Measurements from ENCODE around the gene VWA5B1. TPM values are rescaled to one million over a fixed set of nuclear protein-coding genes. Genes with fewer than 3 reads are reported as not detected.

The VWA5B1 gene
- total and polyA plus RNA-seq, 10 of the 15 experiments (the other 5 are each of a cell fraction or from before 2014, with no cell fraction given): under 0.01 to 0.05 (median 0.01) TPM; not detected in 7

GRCh38 chr1:20301463-20302107, 10.9 kb downstream of the VWA5B1 start:
- H3K4me3 ChIP-seq: no peak overlapping the region
- no peak overlapping the region for H3K27ac ChIP-seq (ENCODE audit: control insufficient read depth, insufficient read depth)
- no peak overlapping the region for H3K4me2 ChIP-seq (ENCODE audit: control insufficient read depth, insufficient read depth)
- no peak overlapping the region for H2AFZ ChIP-seq (ENCODE audit: control insufficient read depth, low read depth, low read length)
- DNase-seq (ENCODE audit: low read depth, low spot score) (no peak), FAIRE-seq (no peak), ATAC-seq (no peak)
- BruUV-seq (replicated peaks): no TSS peak
- no peaks in the 10 kb centered on the region for H3K36me3 ChIP-seq (ENCODE audit: control insufficient read depth in 2 of 2, insufficient read depth in 2 of 2, low read length in 1 of 2)
- no peaks in the 10 kb centered on the region for H4K20me1 ChIP-seq (ENCODE audit: control insufficient read depth, insufficient read depth)
- peaks cover 0 to 2% of the 10 kb centered on the region in 2 experiments; a peak in 3 of 4 replicates for H3K27me3 ChIP-seq (replicated peaks in 1 of 2; ENCODE audit: control insufficient read depth in 2 of 2, insufficient read depth in 2 of 2, low read length in 1 of 2)
- H3K9ac ChIP-seq (ENCODE audit: control insufficient read depth, insufficient read depth, low read length): no peak overlapping the region
- in situ Hi-C loops (cut with MboI) (no loop called here), intact Hi-C loops (cut with micrococcal nuclease; ENCODE audit: unreplicated experiment) (no loop called here)
- H3K4me1 ChIP-seq (ENCODE audit: control insufficient read depth, insufficient read depth, low read length): no peaks in the 10 kb centered on the region
- WGBS (ENCODE audit: insufficient coverage, insufficient replicate concordance, low lambda C conversion rate, missing lambda C conversion rate): 24% methylated on average over 13 of the region's 13 CpGs
- RAD21 ChIA-PET (ENCODE audit: unreplicated experiment): no interaction called here
- POLR2A ChIA-PET: no interaction called here
- CTCF ChIA-PET: no interaction called here
- no peaks in the 10 kb centered on the region for H3K79me2 ChIP-seq (ENCODE audit: control insufficient read depth, insufficient read depth, low read length)
- SMC1A ChIA-PET (ENCODE audit: uncharacterized antibody, unreplicated experiment): no interaction called here
- H3K9me3 ChIP-seq (replicated peaks; ENCODE audit: control insufficient read depth, insufficient read depth, low read length): no peaks in the 10 kb centered on the region
- no peak for TF ChIP-seq CEBPZ (IDR thresholded peaks at IDR 0.05; ENCODE audit: low read depth, low read length)
- no peak for TF ChIP-seq NFXL1 (IDR thresholded peaks at IDR 0.05; ENCODE audit: borderline replicate concordance)
- no peak for TF ChIP-seq RCOR1 (conservative IDR thresholded peaks at IDR 0.05; ENCODE audit: low read depth, low read length)
- TF ChIP-seq, protein P1, sequence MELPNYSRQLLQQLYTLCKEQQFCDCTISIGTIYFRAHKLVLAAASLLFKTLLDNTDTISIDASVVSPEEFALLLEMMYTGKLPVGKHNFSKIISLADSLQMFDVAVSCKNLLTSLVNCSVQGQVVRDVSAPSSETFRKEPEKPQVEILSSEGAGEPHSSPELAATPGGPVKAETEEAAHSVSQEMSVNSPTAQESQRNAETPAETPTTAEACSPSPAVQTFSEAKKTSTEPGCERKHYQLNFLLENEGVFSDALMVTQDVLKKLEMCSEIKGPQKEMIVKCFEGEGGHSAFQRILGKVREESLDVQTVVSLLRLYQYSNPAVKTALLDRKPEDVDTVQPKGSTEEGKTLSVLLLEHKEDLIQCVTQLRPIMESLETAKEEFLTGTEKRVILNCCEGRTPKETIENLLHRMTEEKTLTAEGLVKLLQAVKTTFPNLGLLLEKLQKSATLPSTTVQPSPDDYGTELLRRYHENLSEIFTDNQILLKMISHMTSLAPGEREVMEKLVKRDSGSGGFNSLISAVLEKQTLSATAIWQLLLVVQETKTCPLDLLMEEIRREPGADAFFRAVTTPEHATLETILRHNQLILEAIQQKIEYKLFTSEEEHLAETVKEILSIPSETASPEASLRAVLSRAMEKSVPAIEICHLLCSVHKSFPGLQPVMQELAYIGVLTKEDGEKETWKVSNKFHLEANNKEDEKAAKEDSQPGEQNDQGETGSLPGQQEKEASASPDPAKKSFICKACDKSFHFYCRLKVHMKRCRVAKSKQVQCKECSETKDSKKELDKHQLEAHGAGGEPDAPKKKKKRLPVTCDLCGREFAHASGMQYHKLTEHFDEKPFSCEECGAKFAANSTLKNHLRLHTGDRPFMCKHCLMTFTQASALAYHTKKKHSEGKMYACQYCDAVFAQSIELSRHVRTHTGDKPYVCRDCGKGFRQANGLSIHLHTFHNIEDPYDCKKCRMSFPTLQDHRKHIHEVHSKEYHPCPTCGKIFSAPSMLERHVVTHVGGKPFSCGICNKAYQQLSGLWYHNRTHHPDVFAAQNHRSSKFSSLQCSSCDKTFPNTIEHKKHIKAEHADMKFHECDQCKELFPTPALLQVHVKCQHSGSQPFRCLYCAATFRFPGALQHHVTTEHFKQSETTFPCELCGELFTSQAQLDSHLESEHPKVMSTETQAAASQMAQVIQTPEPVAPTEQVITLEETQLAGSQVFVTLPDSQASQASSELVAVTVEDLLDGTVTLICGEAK (IDR thresholded peaks at IDR 0.05; ENCODE audit: borderline replicate concordance): no peak
- TF ChIP-seq PAX5 (IDR thresholded peaks at IDR 0.05; ENCODE audit: borderline replicate concordance, low read depth, low read length): no peak
- no peak for TF ChIP-seq CHD1 (IDR thresholded peaks at IDR 0.05; ENCODE audit: low read depth, low read length)
- no peak for TF ChIP-seq NKRF (conservative IDR thresholded peaks at IDR 0.05)
- no peak for TF ChIP-seq NFIC (IDR thresholded peaks at IDR 0.05; ENCODE audit: low read depth, low read length)
- TF ChIP-seq LARP7 (IDR thresholded peaks at IDR 0.05): no peak
- no peak for TF ChIP-seq TBL1XR1 (IDR thresholded peaks at IDR 0.05; ENCODE audit: low read depth, low read length)
- TF ChIP-seq HDGF (IDR thresholded peaks at IDR 0.05): no peak
- no peak for TF ChIP-seq NFYA (IDR thresholded peaks at IDR 0.05; ENCODE audit: borderline replicate concordance, low read depth, low read length)
- TF ChIP-seq SMC3 (IDR thresholded peaks at IDR 0.05; ENCODE audit: borderline replicate concordance, low read length): no peak
- TF ChIP-seq YBX1 (IDR thresholded peaks at IDR 0.05): no peak
